Colon (tissue), 2 donors: Measurements from ENCODE around the gene INSM1.
"Not testable (repeated sequence)": the region's sequence is repeated elsewhere in the genome, so short reads cannot be mapped to it uniquely, and the experiment has no call there.

ENCODE experiments used
- FAIRE-seq: peaks from 2 replicates; lab custom pipeline; 2012; peaks lifted over from hg19 to GRCh38; lab: Jason Lieb, UNC
- donor health status: control.
- donor health status: control.

Gene INSM1, protein sequence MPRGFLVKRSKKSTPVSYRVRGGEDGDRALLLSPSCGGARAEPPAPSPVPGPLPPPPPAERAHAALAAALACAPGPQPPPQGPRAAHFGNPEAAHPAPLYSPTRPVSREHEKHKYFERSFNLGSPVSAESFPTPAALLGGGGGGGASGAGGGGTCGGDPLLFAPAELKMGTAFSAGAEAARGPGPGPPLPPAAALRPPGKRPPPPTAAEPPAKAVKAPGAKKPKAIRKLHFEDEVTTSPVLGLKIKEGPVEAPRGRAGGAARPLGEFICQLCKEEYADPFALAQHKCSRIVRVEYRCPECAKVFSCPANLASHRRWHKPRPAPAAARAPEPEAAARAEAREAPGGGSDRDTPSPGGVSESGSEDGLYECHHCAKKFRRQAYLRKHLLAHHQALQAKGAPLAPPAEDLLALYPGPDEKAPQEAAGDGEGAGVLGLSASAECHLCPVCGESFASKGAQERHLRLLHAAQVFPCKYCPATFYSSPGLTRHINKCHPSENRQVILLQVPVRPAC

DNA sequence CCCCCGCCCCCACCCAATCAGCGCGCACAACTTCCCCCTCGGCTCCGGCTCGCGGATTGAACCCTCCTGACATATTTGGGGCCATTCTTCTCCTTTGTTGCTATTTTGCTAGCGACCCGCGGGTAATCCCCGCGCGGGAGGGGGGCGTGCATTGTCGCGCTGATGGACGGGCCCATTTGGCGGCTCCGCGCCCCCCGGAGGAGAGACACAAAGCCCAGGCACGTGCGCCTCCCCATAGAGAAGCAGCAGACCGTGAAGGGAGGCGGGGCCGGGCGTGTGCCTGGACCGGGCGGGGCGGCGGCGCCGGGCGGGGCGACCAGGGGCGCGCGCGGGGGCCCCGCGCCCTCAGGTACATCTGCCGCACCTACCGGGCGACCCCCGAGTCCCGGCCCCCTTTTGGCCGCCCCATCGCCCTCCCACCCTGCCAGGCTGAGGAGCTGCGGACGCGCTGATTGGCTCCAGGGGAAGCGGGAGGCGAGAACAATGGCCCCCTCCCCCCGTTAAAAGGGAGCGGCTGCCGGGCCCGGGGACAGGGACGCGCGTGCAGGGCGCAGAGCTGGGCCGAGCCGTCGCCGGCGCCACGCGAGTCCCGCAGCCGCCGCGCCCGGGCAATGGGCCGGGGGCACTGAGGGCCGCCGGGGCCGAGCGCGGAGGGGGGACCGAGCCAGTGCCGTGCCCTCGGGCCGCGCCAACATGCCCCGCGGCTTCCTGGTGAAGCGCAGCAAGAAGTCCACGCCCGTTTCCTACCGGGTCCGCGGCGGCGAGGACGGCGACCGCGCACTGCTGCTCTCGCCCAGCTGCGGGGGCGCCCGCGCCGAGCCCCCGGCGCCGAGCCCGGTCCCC, at the start of gene INSM1:
INSM1 (plus strand) TSS at position 530 of the 843 bp plus-strand sequence; CDS start at position 694, 164 bp downstream.
- no peak for FAIRE-seq

DNA sequence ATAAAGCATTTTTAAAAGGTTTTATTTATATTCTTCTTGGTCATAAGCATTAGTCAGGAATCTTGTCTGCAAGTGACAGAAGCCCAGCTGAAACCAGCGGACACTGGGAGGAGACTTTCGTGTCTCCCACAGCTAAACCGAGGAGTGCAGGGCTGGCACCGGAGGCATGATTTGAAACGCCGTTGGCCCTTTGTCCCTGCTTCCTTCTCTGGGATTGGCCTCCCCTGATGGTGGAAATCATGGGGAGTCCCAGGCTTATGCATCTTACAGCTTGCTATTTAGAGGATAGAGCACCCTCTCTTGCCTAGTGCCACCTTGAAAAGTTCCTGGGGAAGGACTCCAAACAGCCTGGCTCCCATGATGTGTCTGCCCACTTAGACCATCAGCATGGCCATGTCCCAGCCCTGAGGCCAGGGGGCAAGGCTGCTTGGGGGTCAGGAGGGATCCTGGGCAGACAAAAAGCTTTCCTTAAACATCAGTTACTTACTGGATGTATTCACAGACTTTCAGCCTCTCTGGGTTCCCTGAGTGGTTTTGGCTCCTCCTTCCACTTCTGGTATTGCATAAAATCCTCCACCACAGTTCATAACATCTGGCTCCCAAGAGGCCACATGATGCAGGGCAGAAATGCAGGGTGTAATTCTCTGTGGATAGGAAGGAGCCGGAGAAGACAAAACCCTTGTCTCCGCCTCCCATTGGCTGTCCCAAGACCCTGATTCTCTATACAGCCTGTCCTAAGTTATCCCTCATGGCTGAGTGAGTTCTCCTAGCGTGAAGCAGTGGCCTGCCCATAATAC, 49.3 kb upstream of the INSM1 start:
- no peak for FAIRE-seq

GRCh38 chr20:20321134-20321533, 46.8 kb upstream of the INSM1 start:
- no peak for FAIRE-seq

DNA sequence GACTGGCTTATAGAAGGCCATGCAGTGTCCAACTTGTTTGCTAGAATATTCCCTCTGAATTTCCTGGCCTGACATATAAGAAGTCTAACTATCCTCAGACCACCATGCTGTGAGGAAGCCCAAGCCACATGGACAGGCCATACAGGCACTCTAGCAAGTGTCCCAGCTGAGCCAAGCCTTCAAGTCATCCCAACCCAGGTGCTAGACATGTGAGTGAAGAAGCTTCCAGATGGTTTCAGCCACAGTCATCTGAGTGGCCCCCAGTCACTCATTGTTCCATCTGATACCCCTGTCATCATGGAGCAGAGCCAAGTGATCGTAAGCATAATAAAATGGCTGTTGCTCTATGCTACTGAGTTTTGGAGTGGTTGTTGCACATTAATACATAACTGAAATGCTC, 46.0 kb upstream of the INSM1 start:
- no peak for FAIRE-seq

- no peak for FAIRE-seq
These were observed 45.0 kb upstream of the INSM1 start for GRCh38 chr20:20322912-20323311.

DNA sequence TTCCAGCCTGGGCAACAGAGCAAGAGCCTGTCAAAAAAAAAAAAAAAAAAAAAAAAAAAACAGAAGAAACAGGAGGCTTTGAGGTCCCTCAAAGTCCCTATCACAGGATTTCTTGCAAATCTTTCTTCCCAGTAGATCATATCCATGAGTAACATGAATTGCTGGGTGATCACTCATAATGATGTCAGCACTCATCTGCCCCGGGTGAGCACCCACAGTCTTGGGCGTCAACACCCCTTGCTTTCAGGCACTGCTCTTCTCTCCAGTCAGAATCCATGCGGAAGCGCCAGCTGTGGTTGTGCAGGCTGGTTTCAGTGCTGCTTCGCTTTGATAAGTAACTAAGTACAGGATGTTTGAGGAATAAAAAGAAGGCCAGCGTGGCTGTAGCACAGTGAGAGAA, 40.2 kb upstream of the INSM1 start:
- no peak for FAIRE-seq

GRCh38 chr20:20329564-20329963, 38.3 kb upstream of the INSM1 start:
- no peak for FAIRE-seq

DNA sequence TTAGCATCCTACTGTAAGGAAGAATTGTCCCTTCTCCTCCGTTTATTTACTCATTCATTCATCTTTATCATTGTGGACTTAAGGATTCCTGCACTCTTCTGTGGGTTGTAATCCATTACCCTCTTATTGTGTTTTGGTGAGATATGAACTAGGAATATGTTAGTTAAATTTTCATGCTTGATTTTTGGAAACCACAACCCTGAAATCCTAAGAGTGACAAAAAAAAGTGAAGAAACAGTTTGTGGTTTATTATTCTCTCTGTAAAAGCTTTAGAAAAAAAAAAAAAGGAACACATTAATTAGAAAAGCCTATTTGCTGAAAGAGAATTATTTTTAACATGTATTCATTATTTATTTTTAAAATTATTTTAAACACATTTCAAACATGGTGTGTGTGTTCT, 36.7 kb upstream of the INSM1 start:
- no peak for FAIRE-seq

DNA sequence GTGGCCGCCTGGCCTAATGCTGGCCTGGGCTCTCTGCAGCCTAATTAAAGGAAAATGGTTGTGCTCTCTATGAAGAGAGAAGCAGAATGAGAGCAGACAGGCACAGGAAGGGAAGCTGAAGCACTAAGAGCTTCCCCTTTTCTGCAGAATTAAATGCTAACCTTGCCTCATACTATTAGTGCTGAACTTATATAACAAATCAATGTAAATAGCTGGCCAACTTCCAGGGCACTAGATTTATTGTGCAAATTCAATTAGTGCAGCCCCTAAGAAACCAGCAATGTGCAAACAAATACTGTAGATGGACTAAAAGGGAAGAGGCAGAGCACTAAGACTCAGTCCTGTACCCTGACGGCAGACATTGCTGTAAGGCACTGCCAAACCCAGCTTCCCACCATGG, 36.1 kb upstream of the INSM1 start:
- FAIRE-seq, result no peak

GRCh38 chr20:20333866-20334265, 34.0 kb upstream of the INSM1 start:
- FAIRE-seq, result no peak

DNA sequence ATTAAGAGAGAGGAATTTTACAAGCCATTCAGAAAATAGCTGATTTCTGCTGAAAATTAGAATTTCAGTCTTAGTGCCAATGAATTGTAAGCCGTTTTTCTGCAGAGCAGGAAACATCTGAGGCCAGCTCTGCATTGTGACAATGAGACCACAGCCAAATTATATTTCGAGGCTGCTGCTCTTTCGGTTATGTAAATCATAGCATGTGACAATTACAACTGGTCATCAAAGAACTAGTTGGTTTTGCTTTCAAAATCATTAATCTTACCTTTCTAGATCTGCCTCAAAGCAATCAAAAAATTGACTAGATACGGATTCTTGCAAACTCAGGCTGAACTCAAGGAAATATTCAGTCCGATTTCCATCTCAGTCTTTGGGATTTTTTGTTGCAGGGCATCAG, 33.4 kb upstream of the INSM1 start:
- no peak for FAIRE-seq

DNA sequence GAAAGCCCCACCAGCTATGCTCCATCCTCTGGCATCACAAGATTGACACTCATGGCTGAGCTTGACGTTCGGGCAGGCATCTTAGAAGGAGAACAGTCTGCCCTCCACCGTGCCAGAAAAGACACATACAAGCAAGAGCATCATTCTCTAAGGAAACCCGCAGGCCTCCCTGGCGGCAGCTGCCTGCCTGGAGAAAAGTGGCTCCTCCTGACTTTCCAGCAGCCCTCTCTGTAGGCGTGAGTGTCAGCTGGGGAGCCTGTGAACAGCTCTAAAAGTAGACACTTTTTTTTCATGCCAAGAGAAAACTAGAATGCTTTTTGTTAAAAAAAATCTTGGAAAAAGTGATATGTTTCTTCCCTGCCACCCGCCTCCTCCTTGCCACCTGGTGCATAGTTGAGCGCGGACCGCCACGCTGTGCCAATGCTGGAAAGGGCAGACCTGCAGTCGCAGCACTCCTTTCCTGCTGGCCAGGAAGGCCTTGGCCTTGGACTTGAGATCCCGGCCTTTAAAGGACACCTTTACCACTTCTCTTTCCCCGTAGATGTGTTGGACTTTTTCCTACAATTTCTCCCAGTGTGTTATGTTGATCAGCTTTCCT, 29.7 kb upstream of the INSM1 start:
- no peak for FAIRE-seq

DNA sequence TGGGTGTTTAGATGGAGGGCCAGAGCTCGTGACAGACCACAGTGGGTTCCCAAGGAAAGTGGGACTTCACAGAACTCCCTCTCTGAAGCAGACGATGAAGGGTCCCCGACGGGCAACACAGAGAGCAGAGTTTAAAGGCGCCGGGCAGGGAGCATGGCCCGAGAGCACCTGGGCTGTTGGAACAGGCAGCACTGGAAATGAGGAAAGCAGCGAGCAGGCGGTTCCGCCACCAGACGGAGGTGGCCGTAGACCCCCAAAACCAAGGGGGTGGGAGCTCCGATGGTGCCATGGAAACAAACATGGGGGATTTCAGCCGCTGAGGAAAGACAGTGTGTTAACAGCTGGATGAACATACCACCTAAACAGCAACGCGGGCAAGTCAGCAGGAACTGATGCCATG, 27.5 kb upstream of the INSM1 start:
- no peak for FAIRE-seq

DNA sequence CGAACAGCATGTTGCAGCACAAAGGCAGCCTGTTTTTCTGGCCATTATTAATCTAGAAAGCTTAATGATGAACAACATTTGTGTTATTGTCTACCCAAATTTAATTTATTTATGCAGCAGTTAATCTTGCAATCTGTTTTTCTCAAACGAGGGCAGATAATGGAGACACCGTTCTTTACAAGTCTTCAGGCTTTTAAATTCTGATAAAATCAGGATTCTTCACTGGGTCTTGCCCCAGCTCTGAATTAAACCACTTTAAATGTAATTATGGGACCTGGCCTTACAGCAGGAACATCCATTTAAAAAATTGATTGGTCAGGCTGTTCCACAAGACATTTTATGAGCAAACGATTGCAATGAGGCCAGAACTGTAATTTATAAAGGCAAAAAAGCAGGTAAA, 26.5 kb upstream of the INSM1 start:
- FAIRE-seq, result no peak

- FAIRE-seq, result no peak
These were observed 25.8 kb upstream of the INSM1 start for GRCh38 chr20:20342066-20342465.

- FAIRE-seq, result no peak
These were observed 24.0 kb upstream of the INSM1 start for GRCh38 chr20:20343932-20344331.

DNA sequence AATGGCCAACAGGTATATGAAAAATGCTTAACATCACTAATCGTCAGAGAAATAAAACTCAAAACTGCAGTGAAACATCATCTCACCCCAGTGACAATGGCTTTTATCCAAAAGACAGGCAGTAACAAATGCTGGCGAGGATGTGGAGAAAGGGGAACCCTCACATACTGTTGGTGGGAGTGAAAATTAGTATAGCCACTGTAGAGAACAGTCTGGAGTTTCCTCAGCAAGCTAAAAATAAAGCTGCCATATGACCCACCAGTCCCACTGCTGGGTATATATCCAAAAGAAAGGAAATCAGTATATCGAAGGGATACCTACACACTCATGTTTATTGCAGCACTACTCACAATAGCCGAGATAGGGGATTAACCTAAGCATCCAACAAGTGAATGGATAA, 23.4 kb upstream of the INSM1 start:
- FAIRE-seq, result no peak

- no peak for FAIRE-seq
These were observed 14.3 kb upstream of the INSM1 start for GRCh38 chr20:20353576-20353975.

DNA sequence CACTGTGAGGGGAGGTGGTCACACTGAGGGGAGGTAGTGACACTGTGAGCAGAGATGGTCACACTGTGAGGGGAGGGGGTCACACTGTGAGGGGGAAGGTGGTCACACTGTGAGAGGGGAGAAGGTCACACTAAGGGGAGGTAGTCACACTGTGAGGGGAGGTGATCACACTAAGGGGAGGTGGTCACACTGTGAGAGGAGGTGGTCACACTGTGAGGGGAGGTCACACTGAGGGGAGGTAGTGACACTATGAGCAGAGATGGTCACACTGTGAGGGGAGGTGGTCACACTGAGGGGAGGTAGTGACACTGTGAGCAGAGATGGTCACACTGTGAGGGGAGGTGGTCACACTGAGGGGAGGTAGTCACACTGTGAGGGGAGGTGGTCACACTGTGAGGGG, 12.4 kb upstream of the INSM1 start:
- not testable (repeated sequence) for FAIRE-seq

- no peak for FAIRE-seq
These were observed 9.1 kb upstream of the INSM1 start for GRCh38 chr20:20358801-20359200.

GRCh38 chr20:20359628-20360027, 8.3 kb upstream of the INSM1 start:
- no peak for FAIRE-seq

GRCh38 chr20:20360464-20360863, 7.4 kb upstream of the INSM1 start:
- FAIRE-seq, result no peak
